H1 (cell line): ENCODE measurements around the gene PXK. TPM values are rescaled to one million over a fixed set of nuclear protein-coding genes. Genes with fewer than 3 reads are reported as not detected.

Source experiments
- CTCF ChIA-PET: fragments of 300-600 bp; sonication (Branson Sonifier 250); formaldehyde crosslinking; loops from one replicate; lab custom pipeline; 2021; ENCODE audit not compliant: partially characterized antibody; lab: Charles Lee
- POLR2A ChIA-PET: fragments of 300-600 bp; sonication (Branson Sonifier 250); formaldehyde crosslinking; loops from one replicate; lab custom pipeline; 2021; ENCODE audit warnings: inconsistent platforms; ENCODE audit not compliant: partially characterized antibody; lab: Charles Lee
- DNase-seq, 2 experiments: peaks; one replicate each; pipeline versions ENCODE4 v3.0.0 to v3.0.0-alpha.2; 2010 to 2022; ENCODE audit warnings: low spot score in 2 of 2, low read depth in 1 of 2, mixed read lengths in 1 of 2
- FAIRE-seq: peaks from 2 replicates; lab custom pipeline; 2011; peaks lifted over from hg19 to GRCh38; lab: Jason Lieb, UNC
- H2AFZ ChIP-seq: 2 replicates; pipeline ENCODE4 v1.8.1; 2012; ENCODE audit warnings: low read length, inconsistent platforms
- H2AK5ac ChIP-seq: 2 replicates; pipeline ENCODE4 v1.6.1; 2013; ENCODE audit warnings: low read depth, low read length
- H2BK120ac ChIP-seq: replicated peaks from 2 replicates; pipeline ENCODE3; 2013; ENCODE audit warnings: low read depth, low read length, inconsistent platforms
- H2BK12ac ChIP-seq: 2 replicates; pipeline ENCODE4 v1.6.1; 2013; ENCODE audit warnings: low read depth, low read length
- H2BK15ac ChIP-seq: 2 replicates; pipeline ENCODE4 v1.6.1; 2013; ENCODE audit warnings: low read length
- H2BK20ac ChIP-seq: 2 replicates; pipeline ENCODE4 v1.6.1; 2013; ENCODE audit warnings: low read length
- H2BK5ac ChIP-seq: 2 replicates; pipeline ENCODE4 v1.6.1; 2013; ENCODE audit warnings: low read depth, low read length
- H3K14ac ChIP-seq: 2 replicates; pipeline ENCODE4 v1.6.1; 2013; ENCODE audit warnings: inconsistent platforms; ENCODE audit not compliant: insufficient read length
- H3K18ac ChIP-seq: 2 replicates; pipeline ENCODE4 v1.6.1; 2013; ENCODE audit warnings: low read length; ENCODE audit errors: extremely low read depth
- H3K23ac ChIP-seq: 2 replicates; pipeline ENCODE4 v1.6.1; 2013; ENCODE audit warnings: inconsistent platforms; ENCODE audit not compliant: insufficient read length
- H3K23me2 ChIP-seq: 2 replicates; pipeline ENCODE4 v1.6.1; 2013; ENCODE audit warnings: low read depth, low read length
- H3K27ac ChIP-seq: 2 replicates; pipeline ENCODE4 v1.6.1; 2011; ENCODE audit warnings: low read depth, low read length, inconsistent platforms
- H3K27me3 ChIP-seq, 4 experiments: replicated peaks in 1 of 4; 1 replicate in 1 of 4; 2 replicates in 3 of 4; pipeline versions ENCODE4 v1.6.1 to v1.8.1; 2011 to 2013; ENCODE audit warnings: low read length in 3 of 4, mild to moderate bottlenecking in 3 of 4, inconsistent platforms in 2 of 4, mixed read lengths in 2 of 4, moderate library complexity in 1 of 4; ENCODE audit not compliant: control insufficient read depth in 3 of 4, insufficient read depth in 3 of 4; ENCODE audit errors: extremely low read depth in 1 of 4
- H3K36me3 ChIP-seq, 4 experiments: 2 replicates each; pipeline versions ENCODE4 v1.6.1 to v1.8.1; 2011 to 2013; ENCODE audit warnings: mild to moderate bottlenecking in 4 of 4, low read length in 3 of 4, moderate library complexity in 2 of 4, control low read depth in 1 of 4, inconsistent platforms in 1 of 4; ENCODE audit not compliant: insufficient read depth in 4 of 4, control insufficient read depth in 2 of 4
- H3K4ac ChIP-seq: replicated peaks from 2 replicates; pipeline ENCODE3; 2013; ENCODE audit warnings: low read length, low read depth, mixed read lengths, inconsistent platforms; ENCODE audit not compliant: insufficient read length
- H3K4me1 ChIP-seq, 4 experiments: replicated peaks in 1 of 4; 1 replicate in 1 of 4; 2 replicates in 3 of 4; pipeline versions ENCODE4 v1.6.1 to v1.8.1; 2011 to 2013; ENCODE audit warnings: low read length in 3 of 4, inconsistent platforms in 2 of 4, mixed read lengths in 1 of 4; ENCODE audit not compliant: insufficient read depth in 4 of 4, control insufficient read depth in 3 of 4
- H3K4me2 ChIP-seq, 2 experiments: 2 replicates each; pipeline versions ENCODE4 v1.6.1 to v1.8.1; 2011 to 2013; ENCODE audit warnings: low read depth in 2 of 2, low read length in 2 of 2, control low read depth in 1 of 2, inconsistent platforms in 1 of 2, mild to moderate bottlenecking in 1 of 2; ENCODE audit not compliant: insufficient read depth in 1 of 2
- H3K4me3 ChIP-seq, 4 experiments: fragments of 200-600, 300-600 bp in 1 of 4; sonication (generic), shearing (Covaris generic), sonication (Bioruptor Twin) in 1 of 4; 2 replicates each; pipeline versions ENCODE4 v1.5.1 to v1.8.1; 2011 to 2016; ENCODE audit warnings: low read length in 4 of 4, low read depth in 3 of 4, control low read depth in 2 of 4, inconsistent platforms in 2 of 4, mild to moderate bottlenecking in 2 of 4, mixed read lengths in 1 of 4, moderate library complexity in 1 of 4; ENCODE audit not compliant: insufficient read depth in 2 of 4; ENCODE audit errors: extremely low read depth in 1 of 4
- H3K56ac ChIP-seq: replicated peaks from 2 replicates; pipeline ENCODE3; 2013; ENCODE audit warnings: low read depth, mild to moderate bottlenecking, mixed read lengths, low read length, inconsistent platforms; ENCODE audit not compliant: insufficient read length
- H3K79me1 ChIP-seq: 2 replicates; pipeline ENCODE4 v1.6.1; 2013; ENCODE audit warnings: low read depth, low read length, control low read depth
- H3K79me2 ChIP-seq, 2 experiments: 2 replicates each; pipeline versions ENCODE4 v1.6.1 to v1.8.1; 2012 to 2013; ENCODE audit warnings: low read length in 2 of 2, mild to moderate bottlenecking in 2 of 2, inconsistent platforms in 1 of 2; ENCODE audit not compliant: insufficient read depth in 2 of 2, control insufficient read depth in 1 of 2
- H3K9ac ChIP-seq, 4 experiments: replicated peaks in 1 of 4; 1 replicate in 1 of 4; 2 replicates in 3 of 4; pipeline versions ENCODE4 v1.6.1 to v1.8.1; 2011 to 2013; ENCODE audit warnings: low read depth in 3 of 4, low read length in 3 of 4, control low read depth in 2 of 4, mild to moderate bottlenecking in 2 of 4, moderate library complexity in 2 of 4, inconsistent platforms in 1 of 4; ENCODE audit errors: extremely low read depth in 1 of 4
- H3K9me3 ChIP-seq, 2 experiments: 2 replicates each; pipeline versions ENCODE4 v1.6.1 to v1.8.1; 2012 to 2013; ENCODE audit warnings: mild to moderate bottlenecking in 2 of 2, moderate library complexity in 2 of 2, control low read depth in 1 of 2, inconsistent platforms in 1 of 2, low read depth in 1 of 2, low read length in 1 of 2, mixed read lengths in 1 of 2; ENCODE audit not compliant: insufficient read depth in 2 of 2
- H4K20me1 ChIP-seq, 2 experiments: replicated peaks in 1 of 2; 2 replicates each; pipeline versions ENCODE3 to v1.8.1; 2011 to 2013; ENCODE audit warnings: inconsistent platforms in 2 of 2, low read length in 2 of 2, mild to moderate bottlenecking in 1 of 2; ENCODE audit not compliant: insufficient read depth in 2 of 2, control insufficient read depth in 1 of 2
- H4K5ac ChIP-seq: 2 replicates; pipeline ENCODE4 v1.6.1; 2013; ENCODE audit warnings: low read length, low read depth, mixed read lengths, inconsistent platforms; ENCODE audit not compliant: insufficient read length
- H4K8ac ChIP-seq: 2 replicates; pipeline ENCODE4 v1.8.0; 2013; ENCODE audit warnings: mild to moderate bottlenecking, moderate library complexity, low read length, inconsistent platforms; ENCODE audit not compliant: insufficient read depth; ENCODE audit errors: extremely low read depth
- H4K91ac ChIP-seq: replicated peaks from 2 replicates; pipeline ENCODE3; 2013; ENCODE audit warnings: low read length, mixed read lengths, inconsistent platforms; ENCODE audit not compliant: insufficient read length
- BCL11A ChIP-seq, 2 experiments: IDR thresholded peaks; one replicate each; pipeline ENCODE4 v1.6.1; 2011; ENCODE audit warnings: low read depth in 2 of 2, low read length in 2 of 2, mild to moderate bottlenecking in 2 of 2
- CEBPB ChIP-seq: IDR thresholded peaks from 2 replicates; pipeline ENCODE4 v1.6.1; 2012; ENCODE audit warnings: low read depth, low read length
- CHD2 ChIP-seq: IDR thresholded peaks from 2 replicates; pipeline ENCODE4 v1.6.1; 2012; ENCODE audit warnings: low read length, improper control_type of control experiment
- CREB1 ChIP-seq: IDR thresholded peaks from 2 replicates; pipeline ENCODE4 v1.6.1; 2012; ENCODE audit warnings: inconsistent platforms
- EGR1 ChIP-seq: IDR thresholded peaks from 2 replicates; pipeline ENCODE4 v1.6.1; 2011; ENCODE audit warnings: low read depth, low read length, borderline replicate concordance
- GABPA ChIP-seq: IDR thresholded peaks from 2 replicates; pipeline ENCODE4 v1.6.1; 2011; ENCODE audit warnings: mild to moderate bottlenecking, low read length, moderate library complexity, borderline replicate concordance; ENCODE audit not compliant: insufficient read depth
- KDM5A ChIP-seq: fragments of 200-600 bp; IDR thresholded peaks from 2 replicates; pipeline ENCODE4 v1.7.1; 2012; ENCODE audit warnings: mild to moderate bottlenecking, low read length, inconsistent platforms, mixed read lengths
- MAFK ChIP-seq: IDR thresholded peaks from 2 replicates; pipeline ENCODE4 v1.6.1; 2012; ENCODE audit warnings: low read depth, mild to moderate bottlenecking, improper control_type of control experiment, low read length
- POLR2AphosphoS5 ChIP-seq: IDR thresholded peaks from 2 replicates; pipeline ENCODE4 v1.6.1; 2011; ENCODE audit warnings: low read depth, low read length
- RNF2 ChIP-seq: fragments of 200-900, 300-1000 bp; sonication (generic); IDR thresholded peaks from 2 replicates; pipeline ENCODE4 v1.7.1; 2016; ENCODE audit warnings: borderline replicate concordance, low read depth, mild to moderate bottlenecking, antibody characterized with exemption, low read length; ENCODE audit not compliant: poor library complexity, severe bottlenecking; ENCODE audit errors: missing control alignments
- RXRA ChIP-seq: IDR thresholded peaks from 2 replicates; pipeline ENCODE4 v1.6.1; 2011; ENCODE audit warnings: low read depth, mild to moderate bottlenecking, low read length, moderate library complexity; ENCODE audit not compliant: insufficient read depth
- SIN3A ChIP-seq, 2 experiments: IDR thresholded peaks in 1 of 2; conservative IDR thresholded peaks in 1 of 2; 2 replicates each; pipeline ENCODE4 v1.6.1; 2011 to 2012; ENCODE audit warnings: low read length in 2 of 2, improper control_type of control experiment in 1 of 2, low read depth in 1 of 2, mild to moderate bottlenecking in 1 of 2
- SRF ChIP-seq: IDR thresholded peaks from 2 replicates; pipeline ENCODE4 v1.6.1; 2011; ENCODE audit warnings: mild to moderate bottlenecking, low read depth, low read length, moderate library complexity
- SUZ12 ChIP-seq: fragments of 200-600 bp; sonication (generic); IDR thresholded peaks from 2 replicates; pipeline ENCODE4 v1.6.1; 2012; ENCODE audit warnings: mild to moderate bottlenecking, inconsistent platforms, low read length, moderate library complexity, mixed read lengths
- ZNF274 ChIP-seq: IDR thresholded peaks from 2 replicates; pipeline ENCODE4 v1.7.0; 2012; ENCODE audit warnings: low read length, borderline replicate concordance; ENCODE audit errors: extremely low read depth
- WGBS, 2 experiments: shearing (Covaris generic) in 1 of 2; methylation state at CpG; one replicate each; pipeline versions ENCODE4 v1.1.6 to v1.1.7; 2013 to 2015; ENCODE audit warnings: low lambda C conversion rate in 2 of 2, mixed read lengths in 2 of 2, inconsistent platforms in 1 of 2, low coverage in 1 of 2, missing lambda C conversion rate in 1 of 2; ENCODE audit not compliant: insufficient replicate concordance in 2 of 2, insufficient coverage in 1 of 2, insufficient read length in 1 of 2; ENCODE audit errors: extremely low coverage in 1 of 2, missing lambda C conversion rate in 1 of 2; 5-methylcytosine and 5-hydroxymethylcytosine counted together
- polyA plus RNA-seq, 7 experiments: library from polyadenylated mRNA; depleted of rRNA in 3 of 7; stranded (reverse) in 5 of 7; unstranded in 2 of 7; fragments of >200 nt in 5 of 7; fragments of 200-250 nt in 2 of 7; gene quantifications; 1 replicate in 5 of 7; 2 replicates in 1 of 7; 4 replicates in 1 of 7; pipeline versions ENCODE4 v1.2.1 to v1.2.3, GENCODE V29; 2011 to 2013; ENCODE audit warnings: missing spikeins in 2 of 7, mixed read lengths in 2 of 7
- total RNA-seq: library from RNA; stranded (reverse); fragmentation: NEBNext Ultra II Directional; extraction: Animal tissue kit (Norgen Biotek cat#: 25700); gene quantifications from 2 replicates; pipeline ENCODE4 v1.2.1, GENCODE V29; 2021

PXK gene
- total and polyA plus RNA-seq, 2 of the 8 experiments (the other 6 are each of a cell fraction or from before 2014, with no cell fraction given), result 3.5 to 7.1 TPM

DNA sequence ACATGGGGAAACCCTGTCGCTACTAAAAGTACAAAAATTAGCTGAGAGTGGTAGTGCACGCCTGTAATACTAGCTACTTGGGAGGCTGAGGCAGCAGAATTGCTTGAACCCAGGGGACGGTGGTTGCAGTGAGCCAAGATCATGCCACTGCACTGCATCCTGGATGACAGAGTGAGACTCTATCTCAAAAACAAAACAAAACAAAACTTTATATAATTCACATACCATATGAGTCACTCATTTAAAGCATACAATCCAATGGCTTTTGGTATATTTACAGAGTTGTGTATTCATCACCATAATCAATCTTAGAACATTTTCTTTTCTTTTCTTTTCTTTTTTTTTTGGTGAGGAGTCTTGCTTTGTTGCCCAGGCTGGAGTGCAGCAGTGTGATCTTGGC is 8.7 kb downstream of the PXK start:
- no peak overlapping the region for H3K27ac ChIP-seq
- no peak overlapping the region for H2BK120ac ChIP-seq
- H2BK20ac ChIP-seq, result no peak overlapping the region
- no peak for FAIRE-seq
- no peaks in the 10 kb centered on the region for H4K20me1 ChIP-seq
- no peak overlapping the region for H3K18ac ChIP-seq
- H3K79me1 ChIP-seq, result no peaks in the 10 kb centered on the region
- H3K27me3 ChIP-seq, result no peaks in the 10 kb centered on the region; a peak in 1 of 7 replicates
- H3K56ac ChIP-seq, result no peak overlapping the region
- no peak overlapping the region for H2BK12ac ChIP-seq
- no peak overlapping the region for H4K8ac ChIP-seq
- no peak overlapping the region for H2BK5ac ChIP-seq
- ChIA-PET CTCF (interaction anchor here (1.5 kb wide), 1 partner anchor 15 kb away, joined by 3 read pairs; no protein-coding TSS in a partner anchor), POLR2A (interaction anchor here (0.9 kb wide), 1 partner anchor 9 kb away, joined by 3 read pairs; no protein-coding TSS in a partner anchor)
- no peaks in the 10 kb centered on the region for H3K4me1 ChIP-seq
- H3K4me3 ChIP-seq, result no peak overlapping the region
- no peak overlapping the region for H4K91ac ChIP-seq
- H4K5ac ChIP-seq, result no peak overlapping the region
- H3K9me3 ChIP-seq, result no peaks in the 10 kb centered on the region
- no peaks in the 10 kb centered on the region for H3K79me2 ChIP-seq
- H3K36me3 ChIP-seq, result no peaks in the 10 kb centered on the region
- H3K4ac ChIP-seq, result no peak overlapping the region
- no peak overlapping the region for H3K14ac ChIP-seq
- no peak overlapping the region for H2AFZ ChIP-seq
- H3K4me2 ChIP-seq, result no peak overlapping the region
- H2BK15ac ChIP-seq, result no peak overlapping the region
- no peak overlapping the region for H3K9ac ChIP-seq
- 84% methylated on average over 3 of the region's 3 CpGs; no CpG with 5 or more reads in 1 of the 2 experiments for WGBS, 2 experiments
- DNase-seq, result no peak
- H2AK5ac ChIP-seq, result no peak overlapping the region
- H3K23me2 ChIP-seq, result no peaks in the 10 kb centered on the region; the same call in 1 of the 2 replicates
- no peak overlapping the region for H3K23ac ChIP-seq
- TF ChIP-seq CEBPB (no peak), MAFK (no peak), RNF2 (no peak), CHD2 (no peak), RXRA (no peak), GABPA (no peak), SUZ12 (no peak), POLR2AphosphoS5 (no peak), CREB1 (no peak), EGR1 (no peak), SRF (no peak), SIN3A (conservative IDR thresholded peaks at IDR 0.05 in 1 of 2, IDR thresholded peaks at IDR 0.05 in 1 of 2; ENCODE audit: low read depth in 1 of 2, low read length in 2 of 2) (no peak), BCL11A (IDR thresholded peaks at IDR 0.05; ENCODE audit: low read depth in 2 of 2, low read length in 2 of 2) (no peak), ZNF274 (no peak), KDM5A (no peak)
